HCT116 (cell line): Measurements from ENCODE around the gene FAM135A. TPM values are rescaled to one million over a fixed set of nuclear protein-coding genes. Genes with fewer than 3 reads are reported as not detected.

Experiments
- ATAC-seq: fragments of 200-7000 bp; cut with Tn5 transposase; 2 replicates; pipeline ENCODE4 v1.9.1; 2020; ENCODE audit warnings: mild to moderate bottlenecking, moderate library complexity
- BruUV-seq: library from RNA; stranded (reverse); fragments of 400-500 nt; replicated peaks from 2 replicates; lab custom pipeline; 2021; lab: Mats Ljungman, UMichigan
- CTCF ChIA-PET: fragments of 300-600 bp; sonication (Branson Sonifier 250); formaldehyde crosslinking; loops from one replicate; lab custom pipeline; 2021; ENCODE audit warnings: antibody characterized with exemption; lab: Charles Lee
- POLR2A ChIA-PET: fragments of 300-600, 350-600 bp; sonication (Branson Sonifier 250); formaldehyde crosslinking; loops from one replicate; lab custom pipeline; 2021; ENCODE audit warnings: antibody characterized with exemption; lab: Charles Lee
- RAD21 ChIA-PET, 2 experiments: fragments of 300-600 bp; sonication (Branson Sonifier 250); formaldehyde crosslinking; loops; one replicate each; lab custom pipeline; 2023; ENCODE audit warnings: low total read pairs in 2 of 2; ENCODE audit not compliant: uncharacterized antibody in 2 of 2, unreplicated experiment in 2 of 2, low non-redundant PET in 1 of 2; lab: Charles Lee
- DNase-seq: peaks from one replicate; pipeline ENCODE4 v3.0.0-alpha.2; 2010; ENCODE audit warnings: low read depth, low spot score
- H2AFZ ChIP-seq: fragments of 200-600 bp; shearing (Covaris generic), sonication (generic); 2 replicates; pipeline ENCODE4 v1.6.1; 2017; ENCODE audit warnings: low read depth, mixed run types, mixed read lengths, antibody characterized with exemption, low read length; ENCODE audit not compliant: poor library complexity, severe bottlenecking
- H3K27ac ChIP-seq: 2 replicates; pipeline ENCODE4 v1.5.1; 2012; ENCODE audit warnings: low read depth, low read length
- H3K27me3 ChIP-seq: fragments of 200-600 bp; sonication (generic); 2 replicates; pipeline ENCODE4 v1.6.1; 2016; ENCODE audit warnings: mixed run types, low read length, mixed read lengths; ENCODE audit not compliant: insufficient read depth
- H3K36me3 ChIP-seq, 2 experiments: fragments of 200-500 bp in 1 of 2; fragments of 200-600 bp in 1 of 2; sonication (Bioruptor generic) in 1 of 2; sonication (generic) in 1 of 2; 2 replicates each; pipeline versions ENCODE4 v1.5.1 to v1.6.1; 2014 to 2016; ENCODE audit warnings: low read length in 2 of 2, inconsistent platforms in 1 of 2, mixed read lengths in 1 of 2, mixed run types in 1 of 2; ENCODE audit not compliant: insufficient read depth in 2 of 2, control insufficient read depth in 1 of 2
- H3K4me1 ChIP-seq, 2 experiments: fragments of 200-600 bp in 1 of 2; sonication (generic) in 1 of 2; 2 replicates each; pipeline versions ENCODE4 v1.5.1 to v1.6.1; 2012 to 2017; ENCODE audit warnings: low read length in 2 of 2, inconsistent platforms in 1 of 2, mild to moderate bottlenecking in 1 of 2, mixed read lengths in 1 of 2, mixed run types in 1 of 2, moderate library complexity in 1 of 2; ENCODE audit not compliant: insufficient read depth in 2 of 2, control insufficient read depth in 1 of 2
- H3K4me2 ChIP-seq: fragments of 200-600 bp; sonication (generic); 2 replicates; pipeline ENCODE4 v1.6.1; 2017; ENCODE audit warnings: mixed run types, low read length, mixed read lengths
- H3K4me3 ChIP-seq, 2 experiments: fragments of 200-600 bp in 1 of 2; sonication (generic) in 1 of 2; replicated peaks in 1 of 2; 2 replicates each; pipeline ENCODE4 v1.5.1; 2011 to 2016; ENCODE audit warnings: low read length in 2 of 2, control low read depth in 1 of 2, low read depth in 1 of 2, mild to moderate bottlenecking in 1 of 2, mixed read lengths in 1 of 2, mixed run types in 1 of 2
- H3K79me2 ChIP-seq: fragments of 200-600 bp; sonication (generic); 2 replicates; pipeline ENCODE4 v1.6.1; 2017; ENCODE audit warnings: mild to moderate bottlenecking, mixed run types, low read length, moderate library complexity, mixed read lengths; ENCODE audit not compliant: insufficient read depth
- H3K9ac ChIP-seq: fragments of 200-600 bp; sonication (generic); 2 replicates; pipeline ENCODE4 v1.6.1; 2016; ENCODE audit warnings: low read length, mixed read lengths
- H3K9me2 ChIP-seq: fragments of 200-600 bp; sonication (generic), shearing (Covaris generic); 2 replicates; pipeline ENCODE4 v1.6.1; 2017; ENCODE audit warnings: mixed run types, mild to moderate bottlenecking, moderate library complexity; ENCODE audit not compliant: insufficient read depth
- H3K9me3 ChIP-seq, 2 experiments: fragments of 200-500 bp in 1 of 2; fragments of 200-600 bp in 1 of 2; sonication (Bioruptor generic) in 1 of 2; sonication (generic) in 1 of 2; 2 replicates each; pipeline ENCODE4 v1.6.1; 2014 to 2017; ENCODE audit warnings: low read length in 2 of 2, mixed read lengths in 2 of 2, inconsistent platforms in 1 of 2, low read depth in 1 of 2, mild to moderate bottlenecking in 1 of 2, mixed run types in 1 of 2, moderate library complexity in 1 of 2; ENCODE audit not compliant: control insufficient read depth in 1 of 2, insufficient read depth in 1 of 2
- H4K20me1 ChIP-seq: fragments of 200-600 bp; sonication (generic), shearing (Covaris generic); 2 replicates; pipeline ENCODE4 v1.6.1; 2017; ENCODE audit warnings: mixed run types, mild to moderate bottlenecking, moderate library complexity; ENCODE audit not compliant: insufficient read depth
- ELF1 ChIP-seq: IDR thresholded peaks from 2 replicates; pipeline ENCODE4 v1.6.1; 2012; ENCODE audit warnings: low read depth, borderline replicate concordance
- RAD21 ChIP-seq: IDR thresholded peaks from 2 replicates; pipeline ENCODE4 v1.6.1; 2012; ENCODE audit warnings: low read depth, mild to moderate bottlenecking
- SIN3A ChIP-seq: IDR thresholded peaks from 2 replicates; pipeline ENCODE4 v1.6.1; 2012; ENCODE audit warnings: low read depth
- SRF ChIP-seq: IDR thresholded peaks from 2 replicates; pipeline ENCODE4 v1.6.1; 2012; ENCODE audit warnings: low read depth
- TCF7L2 ChIP-seq: IDR thresholded peaks from 2 replicates; pipeline ENCODE4 v1.7.0; 2011; ENCODE audit warnings: borderline replicate concordance, inconsistent platforms; ENCODE audit not compliant: insufficient read depth, insufficient read length; ENCODE audit errors: extremely low read depth
- intact Hi-C: fragments of 100-400 bp; cut with micrococcal nuclease; formaldehyde crosslinking; loops from 2 replicates; pipeline ENCODE4 v1.10.0; 2022
- total RNA-seq: library from RNA; stranded (reverse); gene quantifications from one replicate; pipeline ENCODE4 v1.2.1, GENCODE V29; 2021; ENCODE audit not compliant: unreplicated experiment
- TF ChIP-seq, protein P1 (sequence below): IDR thresholded peaks from 2 replicates; pipeline ENCODE4 v1.6.1; 2012
- TF ChIP-seq, protein P2 (sequence below): IDR thresholded peaks from 2 replicates; pipeline ENCODE4 v1.6.1; 2012
- TF ChIP-seq, protein P3 (sequence below): IDR thresholded peaks from 2 replicates; pipeline ENCODE4 v1.6.1; 2012; ENCODE audit warnings: low read depth

Gene FAM135A
- total RNA-seq, 1 experiment from 2014 or later = 20.8 TPM

DNA sequence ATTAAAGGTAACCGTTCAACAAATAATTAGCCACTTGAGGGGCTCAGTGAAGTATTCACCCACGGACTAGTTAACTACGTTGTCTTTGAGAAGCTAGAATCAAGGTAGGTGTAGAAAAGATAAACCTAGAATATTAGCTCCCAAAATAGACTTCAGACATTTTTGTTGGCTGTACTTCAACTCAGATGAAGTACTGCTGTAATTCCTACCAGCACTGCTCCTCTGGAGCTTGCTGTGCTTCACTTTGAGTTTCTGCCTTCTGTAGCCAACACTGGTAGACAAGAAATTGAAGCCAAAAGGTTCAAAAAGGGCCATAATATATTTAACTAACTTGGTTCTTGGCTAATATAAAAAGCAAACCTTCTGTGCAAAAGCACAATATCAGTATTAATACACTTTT, 134.6 kb downstream of the FAM135A start:
- POLR2A ChIA-PET = no interaction called here
- no peaks in the 10 kb centered on the region for H4K20me1 ChIP-seq

DNA sequence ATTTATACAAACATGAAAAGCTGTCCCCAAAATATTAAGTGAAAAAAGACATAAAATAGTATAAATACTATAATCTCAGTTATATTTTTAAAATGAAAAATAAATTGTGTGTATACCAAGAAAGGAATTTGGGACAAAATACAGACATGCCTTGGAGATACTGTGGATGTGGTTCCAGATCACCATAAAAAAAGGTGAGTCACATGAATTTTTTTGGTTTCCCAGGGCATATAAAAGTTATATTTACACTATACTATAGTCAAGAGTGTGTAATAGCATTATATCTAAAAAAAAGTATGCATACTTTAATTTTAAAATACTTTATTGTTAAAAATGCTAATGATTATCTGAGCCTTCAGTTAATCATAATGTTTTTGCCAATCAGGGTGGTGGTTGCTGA, 136.0 kb downstream of the FAM135A start:
- Histone ChIP-seq H3K9ac (no peak overlapping the region), H3K36me3 (no peaks in the 10 kb centered on the region), H3K9me2 (no peaks in the 10 kb centered on the region), H4K20me1 (no peaks in the 10 kb centered on the region), H3K4me1 (no peaks in the 10 kb centered on the region), H3K27ac (no peak overlapping the region), H3K27me3 (no peaks in the 10 kb centered on the region), H3K4me3 (no peak overlapping the region), H3K9me3 (no peaks in the 10 kb centered on the region), H3K79me2 (no peaks in the 10 kb centered on the region), H3K4me2 (no peak overlapping the region), H2AFZ (no peak overlapping the region)
- intact Hi-C loops = no loop called here
- no peak for TF ChIP-seq ELF1
- TF ChIP-seq, protein P1, sequence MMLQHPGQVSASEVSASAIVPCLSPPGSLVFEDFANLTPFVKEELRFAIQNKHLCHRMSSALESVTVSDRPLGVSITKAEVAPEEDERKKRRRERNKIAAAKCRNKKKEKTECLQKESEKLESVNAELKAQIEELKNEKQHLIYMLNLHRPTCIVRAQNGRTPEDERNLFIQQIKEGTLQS = no peak
- TF ChIP-seq, protein P2, sequence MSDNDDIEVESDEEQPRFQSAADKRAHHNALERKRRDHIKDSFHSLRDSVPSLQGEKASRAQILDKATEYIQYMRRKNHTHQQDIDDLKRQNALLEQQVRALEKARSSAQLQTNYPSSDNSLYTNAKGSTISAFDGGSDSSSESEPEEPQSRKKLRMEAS = no peak
- DNase-seq (no peak), ATAC-seq (no peak)
- no TSS peak for BruUV-seq
- ChIA-PET RAD21 (no interaction called here), CTCF (no interaction called here), POLR2A (no interaction called here)

More for the DNA sequence above, 134.6 kb downstream of the FAM135A start:
- Histone ChIP-seq H3K4me1 (no peaks in the 10 kb centered on the region), H3K4me3 (no peak overlapping the region), H3K27me3 (no peaks in the 10 kb centered on the region), H3K4me2 (no peak overlapping the region), H3K79me2 (no peaks in the 10 kb centered on the region), H3K36me3 (no peaks in the 10 kb centered on the region), H2AFZ (no peak overlapping the region), H3K27ac (no peak overlapping the region), H3K9me3 (no peaks in the 10 kb centered on the region), H3K9me2 (no peaks in the 10 kb centered on the region), H3K9ac (no peak overlapping the region)
- BruUV-seq = no TSS peak
- CTCF ChIA-PET = interaction anchor here (0.9 to 2.4 kb wide), 3 partner anchors 19 to 408 kb away, joined by 3 to 10 read pairs (median 8); partner anchors contain the start of gene SDHAF4
- TF ChIP-seq, protein P3, sequence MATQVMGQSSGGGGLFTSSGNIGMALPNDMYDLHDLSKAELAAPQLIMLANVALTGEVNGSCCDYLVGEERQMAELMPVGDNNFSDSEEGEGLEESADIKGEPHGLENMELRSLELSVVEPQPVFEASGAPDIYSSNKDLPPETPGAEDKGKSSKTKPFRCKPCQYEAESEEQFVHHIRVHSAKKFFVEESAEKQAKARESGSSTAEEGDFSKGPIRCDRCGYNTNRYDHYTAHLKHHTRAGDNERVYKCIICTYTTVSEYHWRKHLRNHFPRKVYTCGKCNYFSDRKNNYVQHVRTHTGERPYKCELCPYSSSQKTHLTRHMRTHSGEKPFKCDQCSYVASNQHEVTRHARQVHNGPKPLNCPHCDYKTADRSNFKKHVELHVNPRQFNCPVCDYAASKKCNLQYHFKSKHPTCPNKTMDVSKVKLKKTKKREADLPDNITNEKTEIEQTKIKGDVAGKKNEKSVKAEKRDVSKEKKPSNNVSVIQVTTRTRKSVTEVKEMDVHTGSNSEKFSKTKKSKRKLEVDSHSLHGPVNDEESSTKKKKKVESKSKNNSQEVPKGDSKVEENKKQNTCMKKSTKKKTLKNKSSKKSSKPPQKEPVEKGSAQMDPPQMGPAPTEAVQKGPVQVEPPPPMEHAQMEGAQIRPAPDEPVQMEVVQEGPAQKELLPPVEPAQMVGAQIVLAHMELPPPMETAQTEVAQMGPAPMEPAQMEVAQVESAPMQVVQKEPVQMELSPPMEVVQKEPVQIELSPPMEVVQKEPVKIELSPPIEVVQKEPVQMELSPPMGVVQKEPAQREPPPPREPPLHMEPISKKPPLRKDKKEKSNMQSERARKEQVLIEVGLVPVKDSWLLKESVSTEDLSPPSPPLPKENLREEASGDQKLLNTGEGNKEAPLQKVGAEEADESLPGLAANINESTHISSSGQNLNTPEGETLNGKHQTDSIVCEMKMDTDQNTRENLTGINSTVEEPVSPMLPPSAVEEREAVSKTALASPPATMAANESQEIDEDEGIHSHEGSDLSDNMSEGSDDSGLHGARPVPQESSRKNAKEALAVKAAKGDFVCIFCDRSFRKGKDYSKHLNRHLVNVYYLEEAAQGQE = no peak
- TF ChIP-seq RAD21 = no peak
- no peak for TF ChIP-seq SIN3A
- TF ChIP-seq TCF7L2 = no peak
- no peak for TF ChIP-seq SRF
- DNase-seq (no peak), ATAC-seq (no peak)
- intact Hi-C loops = loop anchor here (1.0 to 2.0 kb wide), 2 partner anchors 139 to 336 kb away; no protein-coding TSS in a partner anchor
- RAD21 ChIA-PET = no interaction called here
